Stomach (tissue), 9 donors: ENCODE data around the gene C1orf232. TPM values are rescaled to one million over a fixed set of nuclear protein-coding genes. Genes with fewer than 3 reads are reported as not detected.

Source experiments
- DNase-seq, 2 donors: peaks; one replicate each; pipeline versions ENCODE4 v3.0.0 to v3.0.0-alpha.2; 2013 to 2019
- H3K27ac ChIP-seq, 5 donors: fragments of 200-600 bp in 4 of 5; sonication (generic) in 4 of 5; one replicate each; pipeline ENCODE4 v1.5.1; 2013 to 2019; ENCODE audit warnings: mild to moderate bottlenecking in 1 of 5, moderate library complexity in 1 of 5
- H3K27me3 ChIP-seq, 3 donors: fragments of 200-600 bp; sonication (generic); one replicate each; pipeline ENCODE4 v1.5.1; 2017 to 2019; ENCODE audit warnings: mixed run types in 1 of 3
- H3K36me3 ChIP-seq, 4 donors: fragments of 200-600 bp; sonication (generic); 1 replicate in 3 of 4; 2 replicates in 1 of 4; pipeline ENCODE4 v1.5.1; 2016 to 2019
- H3K4me1 ChIP-seq, 4 donors: fragments of 200-600 bp; sonication (generic); one replicate each; pipeline ENCODE4 v1.5.1; 2016 to 2019
- H3K4me3 ChIP-seq, 4 donors: fragments of 200-600 bp; sonication (generic) in 3 of 4; one replicate each; pipeline ENCODE4 v1.5.1; 2016 to 2019; ENCODE audit warnings: mild to moderate bottlenecking in 1 of 4
- H3K9me3 ChIP-seq, 4 donors: fragments of 200-600 bp; sonication (generic); one replicate each; pipeline ENCODE4 v1.5.1; 2016 to 2019
- CTCF ChIP-seq, 7 experiments: fragments of 450-650 bp in 4 of 7; fragments of 200-600 bp in 3 of 7; sonication (generic) in 3 of 7; IDR thresholded peaks; one replicate each; pipeline ENCODE4 v1.5.1; 2016 to 2019; ENCODE audit warnings: antibody characterized with exemption in 7 of 7, control low read depth in 2 of 7, mild to moderate bottlenecking in 1 of 7
- EP300 ChIP-seq: sonication (generic); formaldehyde crosslinking; IDR thresholded peaks from one replicate; pipeline ENCODE4 v1.6.1; 2017; ENCODE audit warnings: antibody characterized with exemption
- POLR2A ChIP-seq, 4 donors: fragments of 450-650 bp; IDR thresholded peaks; one replicate each; pipeline ENCODE4 v1.6.1; 2016; ENCODE audit warnings: antibody characterized with exemption in 4 of 4, control low read depth in 2 of 4, mild to moderate bottlenecking in 1 of 4, moderate library complexity in 1 of 4
- POLR2AphosphoS5 ChIP-seq, 3 donors: sonication (generic); formaldehyde crosslinking; IDR thresholded peaks; one replicate each; pipeline ENCODE4 v1.6.1; 2016; ENCODE audit warnings: antibody characterized with exemption in 3 of 3
- WGBS, 5 donors: extraction: QIAGEN DNeasy Blood & Tissue Kit in 3 of 5; methylation state at CpG; one replicate each; pipeline versions ENCODE4 v1.1.5 to v1.1.7; 2013 to 2018; 5-methylcytosine and 5-hydroxymethylcytosine counted together
- intact Hi-C: fragments of 100-400 bp; cut with DNase I; formaldehyde crosslinking; loops from one replicate; pipeline ENCODE4 v1.15.1; 2023; ENCODE audit warnings: low total_unique reads
- polyA plus RNA-seq, 3 donors: library from polyadenylated mRNA; stranded (reverse); fragments of 200-250 nt; gene quantifications; one replicate each; pipeline ENCODE4 v1.2.3, GENCODE V29; 2013
- total RNA-seq, 5 donors: library from RNA; depleted of rRNA; stranded (reverse); fragments of >200 nt; gene quantifications; one replicate each; pipeline versions ENCODE4 v1.1.0 to v1.2.3, GENCODE V29; 2014 to 2016
- donor health status: healthy with polysubstance abuse.
- donor health status: Bipolar disorder and iron deficiency.
- donor health status: healthy.

C1orf232 gene
- total and polyA plus RNA-seq, 8 donors, result not detected

- Histone ChIP-seq H3K9me3 (no peaks in the 10 kb centered on the region), H3K27me3 (peaks cover 0 to 56% (median 21%) of the 10 kb centered on the region in 3 donors), H3K4me3 (peak overlapping the region; percentile 53 to 66 (median 55)), H3K27ac (peak overlapping the region in 3 of 5 donors; percentile 33 to 70 (median 49)), H3K4me1 (peaks cover 15 to 48% (median 38%) of the 10 kb centered on the region in 4 donors), H3K36me3 (no peaks in the 10 kb centered on the region)
- intact Hi-C loops, result loop anchor here (5.0 kb wide), 1 partner anchor 125 kb away; no protein-coding TSS in a partner anchor
- DNase-seq, result peak in 1 of 2 donors; percentile 14
- 22 to 34% (median 26%) methylated on average over 21 of the region's 21 CpGs for WGBS, 5 donors
- no peak for TF ChIP-seq POLR2AphosphoS5 (IDR thresholded peaks at IDR 0.05)
- no peak for TF ChIP-seq CTCF (IDR thresholded peaks at IDR 0.05)
- TF ChIP-seq POLR2A (IDR thresholded peaks at IDR 0.05), result no peak
- no peak for TF ChIP-seq EP300
Measured at GRCh38 chr1:26162220-26162709, 6.5 kb downstream of the C1orf232 start.

GRCh38 chr1:26161415-26162219 lies 7.1 kb downstream of the C1orf232 start:
- Histone ChIP-seq H3K4me1 (peaks cover 15 to 48% (median 38%) of the 10 kb centered on the region in 4 donors), H3K27ac (peak overlapping the region in 4 of 5 donors; percentile 23 to 70 (median 41)), H3K27me3 (peaks cover 0 to 62% (median 26%) of the 10 kb centered on the region in 3 donors), H3K36me3 (no peaks in the 10 kb centered on the region), H3K4me3 (peak overlapping the region; percentile 53 to 66 (median 55)), H3K9me3 (no peaks in the 10 kb centered on the region)
- intact Hi-C loops, result loop anchor here (5.0 kb wide), 1 partner anchor 124 kb away; no protein-coding TSS in a partner anchor
- peak; percentile 55 to 84 for DNase-seq
- 1 to 3% (median 1%) methylated on average over 16 to 98 of the region's 98 CpGs for WGBS, 5 donors
- no peak for TF ChIP-seq POLR2AphosphoS5 (IDR thresholded peaks at IDR 0.05)
- peak in 1 of 7 experiments; percentile 20 for TF ChIP-seq CTCF (IDR thresholded peaks at IDR 0.05)

GRCh38 chr1:26160527-26161414 lies 8.0 kb downstream of the C1orf232 start:
- no peak for DNase-seq
- Histone ChIP-seq H3K27ac (peak overlapping the region in 4 of 5 donors; percentile 17 to 70 (median 36)), H3K9me3 (no peaks in the 10 kb centered on the region), H3K4me1 (peaks cover 15 to 47% (median 38%) of the 10 kb centered on the region in 4 donors), H3K36me3 (no peaks in the 10 kb centered on the region), H3K27me3 (peaks cover 0 to 71% (median 34%) of the 10 kb centered on the region in 3 donors), H3K4me3 (peak overlapping the region; percentile 53 to 66 (median 55))
- no peak for TF ChIP-seq CTCF (IDR thresholded peaks at IDR 0.05)
- TF ChIP-seq EP300, result no peak
- no peak for TF ChIP-seq POLR2AphosphoS5 (IDR thresholded peaks at IDR 0.05)
- TF ChIP-seq POLR2A (IDR thresholded peaks at IDR 0.05), result no peak
- intact Hi-C loops, result loop anchor here (5.0 kb wide), 1 partner anchor 123 kb away; no protein-coding TSS in a partner anchor
- WGBS, 5 donors, result 32 to 42% (median 35%) methylated on average over 6 to 18 of the region's 18 CpGs

- intact Hi-C loops, result loop anchor here (5.0 kb wide), 1 partner anchor 122 kb away; no protein-coding TSS in a partner anchor
- no peak for TF ChIP-seq POLR2A (IDR thresholded peaks at IDR 0.05)
- no peak for TF ChIP-seq CTCF (IDR thresholded peaks at IDR 0.05)
- no peak for TF ChIP-seq POLR2AphosphoS5 (IDR thresholded peaks at IDR 0.05)
- no peak for TF ChIP-seq EP300
- H3K36me3 ChIP-seq, result no peaks in the 10 kb centered on the region
- H3K4me3 ChIP-seq, result peak overlapping the region; percentile 18 to 66 (median 38)
- no peaks in the 10 kb centered on the region for H3K9me3 ChIP-seq
- WGBS, 5 donors, result 79 to 82% (median 79%) methylated on average over 4 of the region's 4 CpGs
- H3K27me3 ChIP-seq, result peaks cover 0 to 81% (median 36%) of the 10 kb centered on the region in 3 donors
- peak overlapping the region in 3 of 5 donors; percentile 24 to 49 (median 27) for H3K27ac ChIP-seq
- DNase-seq, result no peak
- peaks cover 15 to 36% (median 29%) of the 10 kb centered on the region in 4 donors for H3K4me1 ChIP-seq
Measured at GRCh38 chr1:26159743-26160039, 9.1 kb downstream of the C1orf232 start.
